Suppressor macrophage treated with lipopolysaccharide for 1 hour (primary cell): ENCODE measurements around the gene ASB10.

Experiments
- DNase-seq, 3 donors: peaks; one replicate each; pipeline ENCODE4 v3.0.0-alpha.2; 2020 to 2022

The ASB10 gene

DNA sequence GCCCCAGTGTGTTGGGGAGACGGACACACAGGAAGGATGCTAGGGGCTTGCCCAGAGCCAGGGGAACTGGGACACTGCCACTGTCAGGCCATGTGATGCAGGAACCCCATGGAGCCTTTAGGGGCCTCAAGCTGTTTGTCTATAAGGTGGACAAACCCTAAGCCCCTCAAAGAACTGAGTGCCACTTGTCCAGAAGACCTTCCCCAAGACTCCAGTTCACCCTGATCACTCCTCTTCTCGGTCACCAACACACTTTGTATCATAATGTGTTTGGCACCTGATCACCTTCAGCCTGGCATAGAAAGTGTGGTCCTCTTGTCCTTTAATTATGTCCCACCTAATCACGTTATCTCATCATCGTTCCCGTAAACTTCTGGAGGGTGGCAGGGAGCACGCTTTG, 22.5 kb upstream of the ASB10 start:
- no peak for DNase-seq

DNA sequence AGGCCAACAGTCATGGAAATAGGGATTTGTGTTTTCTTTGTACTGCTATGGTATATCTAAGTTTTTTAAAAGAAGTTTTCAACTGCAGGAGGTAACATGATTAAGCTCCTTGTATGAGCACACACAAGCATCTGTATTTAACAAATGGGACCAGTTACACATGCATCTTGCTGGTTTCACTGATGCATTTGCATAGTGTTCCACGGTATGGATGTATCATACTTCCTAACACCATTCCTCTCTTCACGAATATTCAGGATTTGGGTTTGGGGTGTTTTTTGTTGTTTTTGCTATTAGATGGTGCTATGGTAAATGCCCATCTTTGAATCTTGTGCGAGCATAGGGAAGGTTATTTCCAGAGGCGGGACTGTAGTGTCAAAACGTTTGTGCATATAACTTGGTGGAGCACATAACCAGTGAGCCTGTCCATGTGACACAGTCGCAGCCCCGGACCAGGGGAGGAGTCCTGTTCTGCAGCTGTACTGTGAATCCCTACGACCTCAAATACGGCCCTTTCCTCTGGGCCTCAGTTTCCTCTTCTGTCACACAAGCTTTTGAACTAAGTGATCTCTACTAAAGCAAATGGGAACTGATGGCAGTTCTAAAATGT, 21.3 kb upstream of the ASB10 start:
- DNase-seq, result no peak

GRCh38 chr7:151207804-151208203, 20.8 kb upstream of the ASB10 start:
- DNase-seq, result no peak

GRCh38 chr7:151207315-151207714, 20.3 kb upstream of the ASB10 start:
- no peak for DNase-seq

GRCh38 chr7:151206914-151207313, 19.9 kb upstream of the ASB10 start:
- no peak for DNase-seq

- no peak for DNase-seq
Measured at GRCh38 chr7:151205730-151206129, 18.7 kb upstream of the ASB10 start.

GRCh38 chr7:151204383-151205032, 17.5 kb upstream of the ASB10 start:
- DNase-seq, result no peak

DNA sequence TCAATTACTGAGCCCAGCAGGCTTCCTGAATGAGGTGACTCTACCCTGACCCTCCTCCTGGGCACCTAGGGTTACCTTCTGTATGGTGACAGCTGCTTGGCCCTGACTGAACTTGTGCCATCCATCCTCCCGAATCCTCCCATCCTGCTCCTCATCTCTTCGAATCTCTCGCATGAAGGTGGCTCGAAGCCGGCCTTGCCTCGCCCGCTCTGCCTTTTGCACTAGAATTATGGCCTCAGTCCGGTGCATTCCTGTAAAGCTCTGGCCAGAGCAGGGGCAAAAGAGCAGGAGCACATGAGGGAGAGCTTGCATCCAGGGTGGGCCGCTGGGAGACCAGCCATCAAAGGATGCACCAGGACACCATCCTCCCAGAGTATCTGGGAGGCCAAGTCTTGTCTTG, 15.8 kb upstream of the ASB10 start:
- no peak for DNase-seq

GRCh38 chr7:151201751-151202150, 14.7 kb upstream of the ASB10 start:
- DNase-seq, result no peak

GRCh38 chr7:151201344-151201743, 14.3 kb upstream of the ASB10 start:
- DNase-seq, result no peak

DNA sequence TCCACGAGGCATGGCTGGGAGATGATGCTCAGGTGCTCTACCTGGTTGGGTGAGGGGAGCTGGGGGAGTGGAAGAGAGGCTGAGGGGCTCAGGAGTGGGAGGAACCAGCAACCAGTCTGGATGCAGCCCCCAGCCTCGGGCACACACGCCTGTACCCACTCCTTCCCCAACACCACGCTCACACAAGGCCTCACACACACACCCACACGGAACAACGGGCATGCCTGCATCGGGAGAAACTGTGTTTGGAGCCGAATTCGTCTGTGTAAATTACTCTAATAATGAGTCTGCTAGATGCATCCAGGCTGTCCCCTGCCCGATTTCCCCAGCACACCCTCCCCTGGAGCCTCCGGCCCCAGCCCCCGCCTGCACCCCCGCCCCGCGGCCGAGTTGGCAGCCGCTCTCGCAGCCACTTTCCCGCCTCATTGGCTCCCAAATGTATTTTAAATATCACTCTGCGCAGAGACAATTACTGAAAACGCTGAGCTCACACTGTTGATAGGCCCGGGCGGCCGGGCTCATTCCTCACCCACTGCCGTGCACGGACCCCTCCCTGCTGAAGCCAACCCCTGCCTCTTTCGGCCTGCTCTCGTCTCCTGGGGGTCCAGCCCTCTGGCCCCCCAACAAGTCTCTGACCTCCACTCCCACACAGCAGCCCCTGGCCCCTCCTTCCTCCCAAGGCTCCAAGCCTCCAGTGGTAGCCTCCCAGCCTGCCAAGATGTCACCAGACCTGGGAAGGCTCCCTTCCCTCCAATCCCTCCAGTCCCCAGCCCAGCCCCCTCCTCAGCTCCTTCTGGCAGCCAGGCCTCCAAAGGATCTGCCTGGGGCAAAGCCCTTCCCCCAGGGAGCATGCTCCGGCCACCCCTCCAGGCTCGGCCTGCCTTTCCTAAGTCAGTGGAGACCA, 12.1 kb upstream of the ASB10 start:
- DNase-seq, result no peak

DNA sequence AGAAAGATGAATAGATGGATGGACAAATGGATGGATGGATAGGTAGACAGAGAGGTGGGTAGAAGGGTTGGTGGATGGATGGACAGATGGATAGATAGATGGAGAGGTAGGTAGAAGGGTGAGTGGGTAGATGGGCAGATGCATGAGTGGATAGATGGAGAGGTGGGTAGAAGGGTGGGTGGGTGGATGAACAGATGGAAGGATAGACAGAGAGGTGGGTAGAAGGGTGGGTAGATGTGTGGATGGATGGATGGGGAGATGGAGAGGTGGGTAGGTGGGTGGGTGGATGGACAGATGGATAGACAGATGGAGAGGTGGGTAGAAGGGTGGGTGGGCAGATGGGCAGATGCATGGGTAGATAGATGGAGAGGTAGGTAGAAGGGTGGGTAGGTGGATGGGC, 10.9 kb upstream of the ASB10 start:
- DNase-seq, result no peak

DNA sequence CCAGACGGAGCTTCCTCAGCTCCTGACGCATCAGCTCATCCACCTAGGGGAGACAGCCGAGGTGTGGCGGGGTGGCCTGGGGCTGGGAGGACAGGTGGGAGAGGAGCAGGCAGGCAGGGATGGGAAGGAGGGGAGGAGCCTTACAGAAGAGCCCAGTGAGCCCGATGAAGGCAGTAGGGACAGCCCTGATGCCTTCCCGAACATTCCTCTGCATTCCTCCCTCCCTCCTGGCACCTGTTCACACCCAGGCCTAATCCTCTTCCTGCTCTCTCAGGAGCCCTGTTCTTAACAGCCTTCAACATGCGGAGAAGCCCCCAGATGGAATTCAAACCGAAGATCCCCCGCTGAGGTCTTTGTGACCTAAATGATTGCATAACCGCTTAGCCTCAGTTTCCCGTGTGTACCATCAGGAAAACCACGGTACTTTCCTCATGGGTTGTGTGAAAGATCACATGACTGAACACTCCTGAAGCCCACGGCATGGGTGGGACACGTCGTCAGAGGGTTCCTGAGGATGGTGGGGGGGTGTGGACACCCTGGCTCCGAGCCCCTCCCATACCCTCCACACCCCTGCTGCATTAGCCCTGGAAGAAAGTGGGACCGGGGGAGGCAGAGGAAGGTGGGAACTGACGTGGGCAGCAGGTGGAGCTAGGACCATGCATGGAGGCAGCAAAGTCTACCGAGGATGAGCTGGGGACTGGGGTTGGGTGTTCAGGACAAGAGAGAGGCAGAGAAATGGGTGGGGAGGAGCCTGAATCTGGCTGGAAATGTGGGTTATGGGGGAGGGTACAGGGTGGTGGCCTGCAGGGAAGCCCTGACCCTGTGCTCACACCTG, 8.8 kb upstream of the ASB10 start:
- no peak for DNase-seq

DNA sequence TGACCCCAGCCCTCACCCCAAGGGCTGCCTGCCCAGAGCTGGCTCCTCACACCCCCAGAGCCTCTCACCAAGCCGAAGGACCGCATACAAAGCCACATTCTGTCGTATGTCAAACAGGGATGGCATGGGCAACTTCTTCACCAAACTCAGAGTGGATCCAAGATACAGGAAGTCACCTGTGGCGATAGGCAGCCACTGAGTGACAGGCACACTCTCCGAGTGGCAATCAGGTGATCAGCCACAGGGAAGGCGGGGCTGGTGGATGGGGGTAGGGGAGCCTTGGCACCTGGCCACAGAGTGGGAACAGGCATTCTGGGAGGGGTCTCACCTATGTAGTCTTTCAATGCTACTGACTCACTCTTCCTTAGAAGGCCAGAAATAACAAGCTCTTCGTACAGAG, 7.1 kb upstream of the ASB10 start:
- no peak for DNase-seq

GRCh38 chr7:151193203-151193978, 6.3 kb upstream of the ASB10 start:
- no peak for DNase-seq

GRCh38 chr7:151192002-151192539, 5.0 kb upstream of the ASB10 start:
- DNase-seq, result no peak

DNA sequence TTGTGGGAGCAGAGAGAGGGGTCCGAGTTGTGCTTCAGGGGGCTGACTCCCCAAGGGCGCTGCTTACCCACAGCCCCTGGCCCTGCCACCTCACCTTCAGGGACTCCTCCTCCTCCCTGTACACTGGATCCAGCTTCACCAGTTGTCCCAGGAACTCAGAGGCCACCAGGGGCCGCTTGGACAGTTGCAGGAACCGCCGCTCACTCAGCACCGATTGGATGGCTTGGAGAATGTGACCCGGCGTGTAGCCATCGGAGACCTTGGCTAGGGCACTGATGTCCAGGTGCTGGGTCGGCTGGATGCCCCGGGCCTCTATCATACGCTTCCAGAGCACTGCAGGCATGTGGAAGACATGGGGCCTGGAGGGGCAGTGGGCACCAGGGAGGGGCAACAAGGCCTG, 4.5 kb upstream of the ASB10 start:
- no peak for DNase-seq

- DNase-seq, result no peak
Measured at GRCh38 chr7:151189038-151189437, 2.0 kb upstream of the ASB10 start.

- no peak for DNase-seq
Measured at GRCh38 chr7:151188252-151188542, 1.1 kb upstream of the ASB10 start.

- DNase-seq, result no peak
Measured at GRCh38 chr7:151187409-151188251, 580 bp upstream of the ASB10 start.
